Measurements from ENCODE around the gene IPCEF1. TPM values are rescaled to one million over a fixed set of nuclear protein-coding genes. Genes with fewer than 3 reads are reported as not detected.

The IPCEF1 gene
- total RNA-seq, 1 experiment from 2014 or later, result 0.11 TPM

DNA sequence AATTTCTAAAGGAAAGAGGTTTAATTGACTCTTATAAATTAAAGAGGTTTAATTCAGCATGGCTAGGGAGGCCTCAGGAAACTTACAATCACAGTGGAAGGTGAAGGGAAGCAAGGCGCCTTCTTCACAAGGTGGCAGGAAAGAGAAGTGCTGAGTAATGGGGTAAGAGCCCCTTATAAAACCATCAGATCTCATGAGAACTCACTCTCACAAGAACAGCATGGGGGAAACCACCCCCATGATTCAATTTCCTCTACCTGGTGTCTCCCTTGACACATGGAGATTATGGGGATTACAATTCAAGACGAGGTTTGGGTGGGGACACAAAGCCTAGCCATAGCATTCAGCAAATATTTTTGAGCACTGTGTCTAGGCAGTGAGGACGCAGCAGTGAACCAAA lies 3.9 kb upstream of the IPCEF1 start:
- DNase-seq (ENCODE audit: low read depth in 1 of 2, low spot score in 2 of 2), result no peak

DNA sequence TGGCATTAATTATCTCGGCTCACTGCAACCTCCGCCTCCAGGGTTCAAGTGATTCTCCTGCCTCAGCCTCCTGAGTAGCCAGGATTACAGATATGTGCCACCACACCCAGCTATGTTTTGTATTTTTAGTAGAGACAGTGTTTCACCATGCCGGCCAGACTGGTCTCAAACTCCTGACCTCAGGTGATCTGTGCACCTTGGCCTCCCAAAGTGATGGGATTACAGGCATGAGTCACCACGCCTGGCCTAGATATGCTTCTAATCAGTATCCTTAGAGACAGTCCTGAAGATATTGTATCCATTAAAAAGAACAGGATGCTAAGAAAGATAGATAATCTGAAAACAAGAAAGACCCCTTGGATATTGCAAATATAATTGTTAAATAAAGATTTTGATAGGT lies 3.1 kb upstream of the IPCEF1 start:
- no peak overlapping the region for H3K27ac ChIP-seq
- no peak overlapping the region for H3K4me3 ChIP-seq
- DNase-seq (ENCODE audit: low read depth in 1 of 2, low spot score in 2 of 2), result no peak
- no peaks in the 10 kb centered on the region for H3K27me3 ChIP-seq (replicated peaks)
- H3K9me3 ChIP-seq (replicated peaks), result no peaks in the 10 kb centered on the region
- peaks cover 12% of the 10 kb centered on the region for H3K4me1 ChIP-seq (replicated peaks)
- no peaks in the 10 kb centered on the region for H3K36me3 ChIP-seq

More for the DNA sequence above, 3.9 kb upstream of the IPCEF1 start:
- Histone ChIP-seq H3K27me3 (replicated peaks) (no peaks in the 10 kb centered on the region), H3K4me3 (no peak overlapping the region), H3K27ac (no peak overlapping the region), H3K4me1 (replicated peaks) (peaks cover 9% of the 10 kb centered on the region), H3K9me3 (replicated peaks) (no peaks in the 10 kb centered on the region), H3K36me3 (no peaks in the 10 kb centered on the region)

DNA sequence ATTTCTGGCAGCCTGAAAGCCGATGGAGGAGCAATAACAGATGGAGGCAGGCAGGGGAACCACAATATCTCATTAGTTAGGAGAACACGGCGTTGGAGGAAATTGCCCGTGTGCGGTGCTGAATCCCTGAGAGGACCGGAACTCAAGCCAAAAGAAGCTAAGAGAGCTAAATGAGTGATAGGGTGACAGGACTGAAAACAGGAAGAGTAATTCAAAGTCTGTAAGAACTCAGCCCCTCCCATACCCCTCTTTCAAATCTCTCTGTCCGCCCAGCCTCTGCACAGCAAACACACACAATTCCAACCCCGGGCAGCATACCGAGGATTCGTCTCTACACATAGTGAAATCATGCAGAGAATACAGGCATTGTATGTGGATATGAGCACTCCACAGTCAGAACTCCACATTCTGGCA lies 2.6 kb upstream of the IPCEF1 start:
- no peaks in the 10 kb centered on the region for H3K9me3 ChIP-seq (replicated peaks)
- H3K4me3 ChIP-seq, result no peak overlapping the region
- peaks cover 12% of the 10 kb centered on the region for H3K4me1 ChIP-seq (replicated peaks)
- H3K36me3 ChIP-seq, result no peaks in the 10 kb centered on the region
- no peaks in the 10 kb centered on the region for H3K27me3 ChIP-seq (replicated peaks)
- DNase-seq (ENCODE audit: low read depth in 1 of 2, low spot score in 2 of 2), result no peak
- H3K27ac ChIP-seq, result no peak overlapping the region

DNA sequence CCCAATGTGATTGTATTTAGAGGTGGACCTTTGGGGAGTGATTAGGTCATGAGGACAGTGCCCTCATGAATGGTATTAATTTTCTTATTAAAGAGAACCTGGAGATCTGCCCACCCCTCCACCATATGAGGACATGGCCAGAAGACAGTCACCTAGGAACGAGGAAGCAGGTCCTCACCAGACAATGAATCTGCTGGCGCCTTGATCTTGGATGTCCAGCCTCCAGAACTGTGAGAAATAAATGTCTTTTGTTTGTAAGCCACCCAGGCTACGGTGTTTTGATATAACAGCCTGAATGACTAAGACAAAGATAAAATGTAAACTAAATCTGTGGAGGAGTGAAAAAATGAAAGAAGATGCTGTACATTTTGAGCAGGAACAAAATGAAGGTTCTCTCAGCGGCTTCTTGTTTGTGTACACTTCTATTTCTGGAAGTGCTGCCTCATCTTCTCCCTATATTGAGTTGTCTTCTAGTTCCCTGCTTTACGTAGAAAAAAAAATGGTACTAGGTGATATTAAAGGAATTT lies 1.5 kb upstream of the IPCEF1 start:
- no peaks in the 10 kb centered on the region for H3K9me3 ChIP-seq (replicated peaks)
- H3K4me3 ChIP-seq, result no peak overlapping the region
- peak overlapping the region; percentile 52 for H3K27ac ChIP-seq
- H3K27me3 ChIP-seq (replicated peaks), result no peaks in the 10 kb centered on the region
- no peaks in the 10 kb centered on the region for H3K36me3 ChIP-seq
- DNase-seq (ENCODE audit: low read depth in 1 of 2, low spot score in 2 of 2), result peak; percentile 54 to 70
- H3K4me1 ChIP-seq (replicated peaks), result peaks cover 12% of the 10 kb centered on the region

DNA sequence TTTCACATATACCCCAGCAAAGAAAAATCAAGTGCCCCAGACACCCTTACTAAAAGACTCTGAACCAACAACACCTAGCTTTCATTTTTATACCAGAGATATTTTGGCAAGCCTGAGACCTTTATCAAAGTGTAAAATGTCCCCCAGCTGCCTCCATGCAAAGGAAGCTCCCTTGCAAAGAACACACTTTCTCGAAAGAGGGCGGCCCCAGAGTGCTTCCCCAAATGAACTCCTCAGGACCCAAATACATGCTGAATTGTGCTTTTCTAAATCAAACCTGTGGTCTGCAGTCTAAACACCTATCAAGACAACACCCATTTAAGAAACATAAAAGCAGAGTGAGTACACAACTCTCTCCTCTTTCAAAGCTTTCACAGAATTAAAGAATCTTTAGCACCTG lies 490 bp downstream of the IPCEF1 start:
- no peak for DNase-seq (ENCODE audit: low read depth in 1 of 2, low spot score in 2 of 2)
- no peaks in the 10 kb centered on the region for H3K36me3 ChIP-seq
- peaks cover 12% of the 10 kb centered on the region for H3K4me1 ChIP-seq (replicated peaks)
- H3K27ac ChIP-seq, result no peak overlapping the region
- H3K27me3 ChIP-seq (replicated peaks), result no peaks in the 10 kb centered on the region
- H3K9me3 ChIP-seq (replicated peaks), result no peaks in the 10 kb centered on the region
- H3K4me3 ChIP-seq, result no peak overlapping the region

DNA sequence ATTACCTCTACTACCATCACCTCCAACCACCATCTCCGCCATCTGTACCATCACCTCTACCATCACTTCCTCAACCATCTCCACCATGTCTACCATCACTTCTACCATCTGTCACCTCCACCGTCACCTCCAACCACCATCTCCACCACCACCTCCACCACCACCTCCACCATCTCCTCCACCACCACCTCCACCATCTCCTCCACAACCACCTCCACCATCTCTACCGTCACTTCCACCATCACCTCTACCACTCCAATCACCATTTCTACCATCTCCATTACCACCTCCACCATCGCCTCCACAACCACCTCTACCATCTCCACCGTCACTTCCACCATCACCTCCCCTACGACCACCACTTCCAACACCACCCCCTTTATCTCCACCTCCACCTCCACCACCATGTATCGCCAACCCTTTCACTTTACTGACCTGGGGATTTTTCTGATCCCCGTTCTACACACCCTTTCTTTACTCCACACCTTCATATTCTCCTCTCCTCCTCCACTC lies 2.3 kb downstream of the IPCEF1 start:
- H3K9me3 ChIP-seq (replicated peaks), result no peaks in the 10 kb centered on the region
- DNase-seq (ENCODE audit: low read depth in 1 of 2, low spot score in 2 of 2), result no peak
- no peaks in the 10 kb centered on the region for H3K27me3 ChIP-seq (replicated peaks)
- no peak overlapping the region for H3K4me3 ChIP-seq
- H3K36me3 ChIP-seq, result no peaks in the 10 kb centered on the region
- no peak overlapping the region for H3K27ac ChIP-seq
- H3K4me1 ChIP-seq (replicated peaks), result peaks cover 20% of the 10 kb centered on the region

DNA sequence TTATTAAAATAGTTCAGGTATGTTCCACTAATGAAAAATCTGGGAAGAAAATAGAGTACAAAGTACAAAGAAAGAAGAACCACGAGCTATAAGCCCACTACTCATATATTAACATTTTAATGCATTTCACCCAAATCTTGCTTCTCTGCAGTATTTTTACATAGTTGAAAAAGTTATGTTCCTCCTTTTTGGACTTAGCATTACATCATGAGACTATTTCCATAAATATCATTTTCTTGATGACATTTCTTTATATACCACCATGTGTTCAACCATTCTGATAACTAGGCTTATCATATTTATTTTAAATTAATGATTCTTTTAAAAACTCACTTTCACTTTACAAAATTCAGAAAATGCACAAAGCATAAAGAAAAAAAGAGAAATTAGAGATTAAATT lies 3.0 kb downstream of the IPCEF1 start:
- DNase-seq (ENCODE audit: low read depth in 1 of 2, low spot score in 2 of 2), result no peak
- Histone ChIP-seq H3K27me3 (replicated peaks) (no peaks in the 10 kb centered on the region), H3K9me3 (replicated peaks) (no peaks in the 10 kb centered on the region), H3K4me3 (no peak overlapping the region), H3K27ac (no peak overlapping the region), H3K4me1 (replicated peaks) (peaks cover 19% of the 10 kb centered on the region), H3K36me3 (no peaks in the 10 kb centered on the region)

DNA sequence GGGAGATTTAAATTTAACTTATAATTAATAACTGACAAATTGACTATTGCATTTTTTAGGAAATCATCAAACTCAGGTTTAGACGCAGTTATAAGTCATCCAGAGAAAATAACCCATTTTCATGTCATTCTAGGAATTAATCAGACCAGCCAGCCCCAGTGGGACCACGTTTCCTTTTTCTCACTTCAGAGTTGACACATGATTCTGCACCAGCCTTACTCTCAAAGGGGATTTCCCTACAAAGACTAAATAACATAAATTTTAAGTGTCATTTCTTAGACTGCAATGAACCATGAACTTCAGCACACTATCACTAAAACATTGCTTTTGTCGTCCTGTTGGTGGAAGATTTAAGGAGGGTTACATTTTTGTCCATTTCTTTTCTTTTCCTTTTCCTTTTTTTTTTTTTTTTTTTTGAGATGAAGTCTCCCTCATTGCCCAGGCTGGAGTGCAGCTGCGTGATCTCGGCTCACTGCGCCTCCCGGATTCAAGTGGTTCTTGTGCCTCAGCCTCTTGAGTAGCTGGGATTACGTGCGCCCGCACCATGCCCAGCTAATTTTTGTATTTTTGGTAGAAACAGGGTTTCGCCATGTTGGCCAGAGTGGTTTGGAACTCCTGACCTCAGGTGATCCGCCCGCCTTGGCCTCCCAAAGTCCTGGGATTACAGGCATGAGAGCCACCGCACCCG lies 3.6 kb downstream of the IPCEF1 start:
- Histone ChIP-seq H3K4me3 (no peak overlapping the region), H3K36me3 (no peaks in the 10 kb centered on the region), H3K4me1 (replicated peaks) (peaks cover 13% of the 10 kb centered on the region), H3K9me3 (replicated peaks) (no peaks in the 10 kb centered on the region), H3K27me3 (replicated peaks) (no peaks in the 10 kb centered on the region), H3K27ac (no peak overlapping the region)
- no peak for DNase-seq (ENCODE audit: low read depth in 1 of 2, low spot score in 2 of 2)

DNA sequence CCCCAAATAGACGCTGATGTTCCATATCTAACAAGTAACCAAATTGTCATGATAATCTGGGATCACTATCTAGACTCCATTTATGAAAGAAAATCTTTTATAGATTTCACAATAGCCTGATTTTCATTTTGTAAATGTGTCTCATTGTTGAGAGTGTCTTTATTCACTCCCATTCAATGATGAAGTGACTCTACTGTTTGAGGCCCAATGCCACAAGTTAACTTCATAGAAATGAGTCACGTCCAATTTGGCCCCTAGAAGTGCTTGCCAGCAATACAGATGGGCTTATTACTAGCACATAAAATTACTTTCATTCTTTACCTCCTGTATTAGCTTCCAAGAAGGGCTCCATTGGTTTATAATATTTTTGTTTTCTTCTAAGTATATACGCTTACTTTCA lies 6.3 kb downstream of the IPCEF1 start:
- H3K4me3 ChIP-seq, result no peak overlapping the region
- H3K36me3 ChIP-seq, result no peaks in the 10 kb centered on the region
- DNase-seq (ENCODE audit: low read depth in 1 of 2, low spot score in 2 of 2), result peak in 1 of 2 experiments; percentile 25
- no peak overlapping the region; the same call in 1 of the 2 replicates for H3K27ac ChIP-seq
- no peaks in the 10 kb centered on the region; the same call in 1 of the 2 replicates for H3K9me3 ChIP-seq (replicated peaks)
- no peaks in the 10 kb centered on the region for H3K27me3 ChIP-seq (replicated peaks)
- H3K4me1 ChIP-seq (replicated peaks), result peaks cover 19% of the 10 kb centered on the region

DNA sequence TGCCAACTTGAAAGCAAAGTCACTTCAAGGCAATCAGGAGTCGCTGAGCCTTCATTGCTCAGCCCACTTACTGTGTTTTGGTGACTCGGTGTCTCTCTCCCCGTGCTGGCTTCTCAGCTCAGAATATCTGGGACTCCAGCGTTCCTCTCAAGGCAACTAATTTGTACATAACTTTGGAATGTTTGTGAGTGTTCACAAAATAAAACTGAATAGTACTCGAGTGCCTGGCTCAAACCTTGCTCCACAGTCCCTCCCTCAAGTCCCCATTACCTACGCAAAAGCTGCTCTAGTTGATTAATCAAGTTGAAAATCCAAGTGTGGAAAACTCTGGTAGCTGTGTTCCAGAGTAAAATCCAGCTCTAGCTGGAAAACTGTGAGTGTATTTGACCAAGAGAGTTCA lies 8.6 kb downstream of the IPCEF1 start:
- no peaks in the 10 kb centered on the region for H3K36me3 ChIP-seq
- peaks cover 17% of the 10 kb centered on the region for H3K4me1 ChIP-seq (replicated peaks)
- H3K27ac ChIP-seq, result no peak overlapping the region
- H3K9me3 ChIP-seq (replicated peaks), result no peaks in the 10 kb centered on the region; the same call in 1 of the 2 replicates
- no peak overlapping the region for H3K4me3 ChIP-seq
- H3K27me3 ChIP-seq (replicated peaks), result no peaks in the 10 kb centered on the region
- no peak for DNase-seq (ENCODE audit: low read depth in 1 of 2, low spot score in 2 of 2)

DNA sequence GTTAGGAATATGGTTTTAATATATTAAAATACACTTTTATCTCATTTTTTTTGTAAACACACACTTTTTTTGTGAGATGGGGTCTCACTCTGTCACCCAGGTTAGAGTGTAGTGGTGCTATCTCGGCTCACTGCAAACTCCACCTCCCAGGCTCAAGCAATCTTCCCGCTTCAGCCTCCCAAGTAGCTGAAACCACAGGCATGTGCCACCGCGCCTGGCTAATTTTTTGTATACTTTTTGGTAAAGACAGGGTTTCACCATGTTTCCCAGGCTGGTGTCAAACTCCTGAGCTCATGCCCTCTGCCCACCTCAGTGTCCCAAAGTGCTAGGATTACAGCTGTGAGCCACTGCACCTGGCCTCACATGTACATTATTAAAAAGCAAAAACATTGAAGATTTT lies 10.8 kb downstream of the IPCEF1 start:
- Histone ChIP-seq H3K36me3 (no peaks in the 10 kb centered on the region), H3K27me3 (replicated peaks) (no peaks in the 10 kb centered on the region)

DNA sequence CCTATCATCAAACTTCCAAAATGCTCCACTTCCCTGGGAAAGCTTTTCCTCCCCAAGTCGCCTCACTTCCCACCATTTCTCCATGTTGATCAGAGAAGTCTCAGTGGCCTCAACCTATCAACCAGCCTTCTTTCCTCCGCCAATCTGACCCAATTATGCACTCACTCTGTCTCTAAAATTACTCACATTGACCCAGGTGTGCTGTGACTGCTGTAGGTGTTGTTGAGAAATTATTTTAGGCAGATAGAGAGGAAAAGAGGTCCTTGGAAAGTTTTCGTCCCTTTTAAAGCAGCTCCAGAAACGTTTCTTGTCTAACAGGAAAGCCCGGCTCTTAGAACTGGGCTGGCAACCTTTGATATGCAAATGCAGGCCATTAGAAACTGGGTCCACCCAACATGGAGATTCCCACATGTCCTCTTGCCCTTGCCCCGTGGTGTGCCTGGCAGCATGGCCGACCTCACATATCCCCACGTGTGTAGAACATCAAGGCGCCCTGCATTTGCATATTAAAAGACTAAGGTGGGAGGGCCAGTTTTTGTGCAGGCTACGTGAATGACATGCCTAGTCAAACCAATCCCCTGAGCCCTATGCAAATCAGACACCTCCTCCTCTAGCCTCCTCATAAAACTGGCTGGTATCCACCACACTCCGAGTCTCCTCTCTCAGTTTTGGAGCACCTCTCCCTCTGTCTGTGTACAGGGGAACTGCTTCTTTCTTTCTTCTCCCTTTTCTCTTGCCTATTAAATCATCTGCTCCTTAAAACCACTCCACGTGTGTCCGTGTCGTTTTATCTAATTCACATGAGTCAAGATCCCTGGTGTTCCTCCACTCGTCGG lies 12.9 kb downstream of the IPCEF1 start:
- no peak overlapping the region for H3K4me3 ChIP-seq
- peaks cover 14% of the 10 kb centered on the region for H3K4me1 ChIP-seq (replicated peaks)
- H3K36me3 ChIP-seq, result no peaks in the 10 kb centered on the region
- no peak for DNase-seq (ENCODE audit: low read depth in 1 of 2, low spot score in 2 of 2)
- no peak overlapping the region for H3K27ac ChIP-seq
- H3K27me3 ChIP-seq (replicated peaks), result no peaks in the 10 kb centered on the region
- H3K9me3 ChIP-seq (replicated peaks), result no peaks in the 10 kb centered on the region; the same call in 1 of the 2 replicates

More for the DNA sequence above, 10.8 kb downstream of the IPCEF1 start:
- Histone ChIP-seq H3K4me3 (no peak overlapping the region), H3K9me3 (replicated peaks) (no peaks in the 10 kb centered on the region; the same call in 1 of the 2 replicates), H3K27ac (no peak overlapping the region), H3K4me1 (replicated peaks) (peaks cover 22% of the 10 kb centered on the region)
- DNase-seq (ENCODE audit: low read depth in 1 of 2, low spot score in 2 of 2), result peak; percentile 66 to 67

DNA sequence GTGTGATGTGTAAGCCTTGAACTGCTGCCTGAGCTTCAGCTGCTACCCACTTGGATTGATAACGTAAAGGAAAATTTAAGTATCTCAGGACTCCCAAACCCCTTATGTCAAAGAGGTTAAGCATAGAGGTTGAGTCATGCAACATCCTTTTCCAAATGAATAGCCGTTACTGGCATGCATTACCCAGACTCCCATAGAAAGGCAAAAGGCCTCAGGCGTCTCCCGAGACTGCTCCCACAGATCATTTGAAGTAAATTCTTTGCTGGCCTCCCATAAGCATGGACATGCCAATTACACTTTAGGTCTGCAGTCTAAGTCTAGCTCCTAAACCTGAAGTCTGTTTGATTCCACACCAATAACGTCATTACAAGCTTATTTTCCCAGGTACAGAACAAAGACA lies 14.7 kb downstream of the IPCEF1 start:
- H3K36me3 ChIP-seq, result no peaks in the 10 kb centered on the region
- H3K4me1 ChIP-seq (replicated peaks), result peaks cover 14% of the 10 kb centered on the region
- H3K9me3 ChIP-seq (replicated peaks), result no peaks in the 10 kb centered on the region; the same call in 1 of the 2 replicates
- DNase-seq (ENCODE audit: low read depth in 1 of 2, low spot score in 2 of 2), result no peak
- no peak overlapping the region for H3K27ac ChIP-seq
- no peak overlapping the region for H3K4me3 ChIP-seq
- no peaks in the 10 kb centered on the region for H3K27me3 ChIP-seq (replicated peaks)

DNA sequence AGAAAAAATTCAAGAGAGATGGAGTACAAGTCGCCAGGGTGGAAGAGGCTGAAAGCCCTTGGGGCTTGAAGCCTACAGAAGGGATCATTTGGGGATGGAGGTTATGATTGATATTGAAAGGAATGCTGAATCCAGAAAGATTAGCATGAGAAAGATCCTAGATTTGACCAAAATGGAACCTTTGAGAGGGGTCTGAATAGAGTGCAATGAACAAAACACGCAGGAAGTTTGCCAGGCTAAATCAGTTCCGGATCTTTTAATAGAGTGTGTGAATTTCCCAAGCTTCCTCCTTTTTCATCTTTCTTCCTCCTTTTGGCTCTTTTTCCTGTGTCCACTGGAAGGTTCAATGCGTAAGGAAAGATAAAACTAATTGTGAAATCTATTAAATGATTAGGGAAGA lies 15.3 kb downstream of the IPCEF1 start:
- no peaks in the 10 kb centered on the region for H3K36me3 ChIP-seq
- peaks cover 14% of the 10 kb centered on the region for H3K4me1 ChIP-seq (replicated peaks)
- H3K9me3 ChIP-seq (replicated peaks), result no peaks in the 10 kb centered on the region
- no peaks in the 10 kb centered on the region for H3K27me3 ChIP-seq (replicated peaks)
- no peak for DNase-seq (ENCODE audit: low read depth in 1 of 2, low spot score in 2 of 2)
- H3K4me3 ChIP-seq, result no peak overlapping the region
- no peak overlapping the region for H3K27ac ChIP-seq

Measured in SJSA1 (cell line).